ENCODE results near the gene FDCSP.
"Not testable (repeated sequence)": the region's sequence is repeated elsewhere in the genome, so short reads cannot be mapped to it uniquely, and the experiment has no call there.

The FDCSP gene

GRCh38 chr4:70239884-70240591 lies 14.1 kb downstream of the FDCSP start:
- no peak for DNase-seq (ENCODE audit: low spot score)

- DNase-seq (ENCODE audit: low spot score): not testable (repeated sequence)
Measured at GRCh38 chr4:70242297-70242696, 16.4 kb downstream of the FDCSP start, which contains the start of gene CSN3. CSN3 (plus strand) TSS chr4:70242597; CDS start chr4:70244820, 2,223 bp downstream.

GRCh38 chr4:70243091-70243490 lies 17.2 kb downstream of the FDCSP start:
- DNase-seq (ENCODE audit: low spot score): no peak

GRCh38 chr4:70251250-70251944 lies 25.5 kb downstream of the FDCSP start:
- DNase-seq (ENCODE audit: low spot score): no peak

GRCh38 chr4:70251945-70252277 lies 26.0 kb downstream of the FDCSP start:
- no peak for DNase-seq (ENCODE audit: low spot score)

GRCh38 chr4:70269674-70270073 lies 43.8 kb downstream of the FDCSP start:
- no peak for DNase-seq (ENCODE audit: low spot score)

- no peak for DNase-seq (ENCODE audit: low spot score)
Measured at GRCh38 chr4:70277121-70277520, 51.2 kb downstream of the FDCSP start.

GRCh38 chr4:70280567-70280966 lies 54.6 kb downstream of the FDCSP start:
- DNase-seq (ENCODE audit: low spot score): no peak

All from AG08395 (cell line).